Astrocyte (in vitro differentiated cells and primary cell): ENCODE data around the gene SNAI3. TPM values are rescaled to one million over a fixed set of nuclear protein-coding genes. Genes with fewer than 3 reads are reported as not detected.

Source experiments
- DNase-seq: peaks from one replicate; pipeline ENCODE4 v3.0.0-alpha.2; 2010; ENCODE audit warnings: low read depth
- FAIRE-seq: peaks from 2 replicates; lab custom pipeline; 2011; peaks lifted over from hg19 to GRCh38; lab: Jason Lieb, UNC
- H2AFZ ChIP-seq: 2 replicates; pipeline ENCODE4 v1.6.0; 2012; ENCODE audit warnings: low read depth, low read length, inconsistent platforms
- H3K27ac ChIP-seq: 2 replicates; pipeline ENCODE4 v1.5.1; 2011; ENCODE audit warnings: low read depth, low read length, inconsistent platforms
- H3K27me3 ChIP-seq: 2 replicates; pipeline ENCODE4 v1.6.0; 2011; ENCODE audit warnings: low read length, inconsistent platforms; ENCODE audit not compliant: insufficient read depth
- H3K36me3 ChIP-seq: 2 replicates; pipeline ENCODE4 v1.5.1; 2011; ENCODE audit warnings: low read length, inconsistent platforms; ENCODE audit not compliant: insufficient read depth
- H3K4me1 ChIP-seq: 2 replicates; pipeline ENCODE4 v1.5.1; 2011; ENCODE audit warnings: low read length, inconsistent platforms; ENCODE audit not compliant: insufficient read depth
- H3K4me2 ChIP-seq: 2 replicates; pipeline ENCODE4 v1.6.0; 2012; ENCODE audit warnings: low read length, inconsistent platforms
- H3K4me3 ChIP-seq: 2 replicates; pipeline ENCODE4 v1.5.1; 2011; ENCODE audit warnings: low read depth, mild to moderate bottlenecking, low read length, inconsistent platforms; ENCODE audit not compliant: insufficient read depth
- H3K79me2 ChIP-seq: 2 replicates; pipeline ENCODE4 v1.6.0; 2012; ENCODE audit warnings: mild to moderate bottlenecking, low read length, inconsistent platforms; ENCODE audit not compliant: insufficient read depth
- H3K9ac ChIP-seq: 2 replicates; pipeline ENCODE4 v1.6.0; 2012; ENCODE audit warnings: mild to moderate bottlenecking, low read length, inconsistent platforms
- H3K9me3 ChIP-seq: 2 replicates; pipeline ENCODE4 v1.5.1; 2012; ENCODE audit warnings: low read depth, mild to moderate bottlenecking, low read length, inconsistent platforms; ENCODE audit not compliant: insufficient read depth
- H4K20me1 ChIP-seq: 2 replicates; pipeline ENCODE4 v1.6.0; 2012; ENCODE audit warnings: low read length, inconsistent platforms; ENCODE audit not compliant: insufficient read depth
- H3K27ac Mint-ChIP-seq: one replicate; pipeline ENCODE4 v1.8.0; 2021; ENCODE audit warnings: mild to moderate bottlenecking, mixed read lengths; ENCODE audit not compliant: unreplicated experiment
- H3K27me3 Mint-ChIP-seq: one replicate; pipeline ENCODE4 v1.8.0; 2021; ENCODE audit warnings: low read depth, mixed read lengths; ENCODE audit not compliant: unreplicated experiment
- H3K36me3 Mint-ChIP-seq: one replicate; pipeline ENCODE4 v1.8.0; 2021; ENCODE audit warnings: low read depth, mixed read lengths; ENCODE audit not compliant: unreplicated experiment
- H3K4me1 Mint-ChIP-seq: one replicate; pipeline ENCODE4 v1.8.0; 2021; ENCODE audit warnings: low read depth, mixed read lengths; ENCODE audit not compliant: unreplicated experiment
- H3K4me3 Mint-ChIP-seq: one replicate; pipeline ENCODE4 v1.8.0; 2021; ENCODE audit warnings: mild to moderate bottlenecking, moderate library complexity, mixed read lengths; ENCODE audit not compliant: unreplicated experiment
- H3K9me3 Mint-ChIP-seq: one replicate; pipeline ENCODE4 v1.8.0; 2021; ENCODE audit warnings: mild to moderate bottlenecking, mixed read lengths; ENCODE audit not compliant: unreplicated experiment
- EZH2 ChIP-seq: IDR thresholded peaks from 2 replicates; pipeline ENCODE4 v1.6.1; 2012; ENCODE audit warnings: mild to moderate bottlenecking, low read length, inconsistent platforms; ENCODE audit not compliant: insufficient read depth
- total RNA-seq: library from RNA; stranded (reverse); gene quantifications from 2 replicates; pipeline ENCODE4 v1.2.1, GENCODE V29; 2021
- TF ChIP-seq, protein P1 (sequence below): IDR thresholded peaks from 2 replicates; pipeline ENCODE4 v1.5.1; 2011; ENCODE audit warnings: low read depth, mild to moderate bottlenecking, inconsistent platforms, low read length, moderate library complexity; ENCODE audit not compliant: insufficient read depth

Gene SNAI3
- total RNA-seq, 1 donor from 2014 or later: 0.48 TPM

DNA sequence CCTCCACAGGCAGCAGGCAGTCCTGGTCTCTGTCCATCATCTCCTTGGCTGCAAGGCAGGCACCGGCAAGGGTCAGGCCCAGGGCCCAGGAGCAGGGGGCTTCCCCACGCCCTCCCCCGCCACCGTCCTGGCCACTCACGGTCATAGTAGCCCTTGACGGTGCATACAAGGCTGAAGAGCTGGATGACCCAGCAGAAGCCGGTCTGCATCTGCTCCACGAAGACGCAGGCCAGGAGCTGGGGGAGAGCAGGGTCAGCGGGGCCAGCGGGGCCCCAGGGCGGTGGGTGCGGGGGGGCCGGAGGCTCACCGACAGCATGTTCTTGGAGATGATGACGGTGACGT is 40.1 kb upstream of the SNAI3 start:
- Mint-ChIP-seq H3K4me3 (no peak overlapping the region), H3K9me3 (no peaks in the 10 kb centered on the region), H3K27ac (no peak overlapping the region), H3K4me1 (peaks cover 8% of the 10 kb centered on the region), H3K36me3 (peaks cover 5% of the 10 kb centered on the region), H3K27me3 (no peaks in the 10 kb centered on the region)
- H2AFZ ChIP-seq: no peak overlapping the region
- H4K20me1 ChIP-seq: peaks cover 21% of the 10 kb centered on the region
- FAIRE-seq: no peak
- H3K4me3 ChIP-seq: no peak overlapping the region
- no peaks in the 10 kb centered on the region for H3K27me3 ChIP-seq
- no peak for DNase-seq
- no peak overlapping the region for H3K27ac ChIP-seq
- peaks cover 4% of the 10 kb centered on the region for H3K79me2 ChIP-seq
- H3K4me2 ChIP-seq: no peak overlapping the region
- peaks cover 8% of the 10 kb centered on the region for H3K4me1 ChIP-seq
- H3K36me3 ChIP-seq: peaks cover 8% of the 10 kb centered on the region
- no peak for TF ChIP-seq EZH2
- TF ChIP-seq, protein P1, sequence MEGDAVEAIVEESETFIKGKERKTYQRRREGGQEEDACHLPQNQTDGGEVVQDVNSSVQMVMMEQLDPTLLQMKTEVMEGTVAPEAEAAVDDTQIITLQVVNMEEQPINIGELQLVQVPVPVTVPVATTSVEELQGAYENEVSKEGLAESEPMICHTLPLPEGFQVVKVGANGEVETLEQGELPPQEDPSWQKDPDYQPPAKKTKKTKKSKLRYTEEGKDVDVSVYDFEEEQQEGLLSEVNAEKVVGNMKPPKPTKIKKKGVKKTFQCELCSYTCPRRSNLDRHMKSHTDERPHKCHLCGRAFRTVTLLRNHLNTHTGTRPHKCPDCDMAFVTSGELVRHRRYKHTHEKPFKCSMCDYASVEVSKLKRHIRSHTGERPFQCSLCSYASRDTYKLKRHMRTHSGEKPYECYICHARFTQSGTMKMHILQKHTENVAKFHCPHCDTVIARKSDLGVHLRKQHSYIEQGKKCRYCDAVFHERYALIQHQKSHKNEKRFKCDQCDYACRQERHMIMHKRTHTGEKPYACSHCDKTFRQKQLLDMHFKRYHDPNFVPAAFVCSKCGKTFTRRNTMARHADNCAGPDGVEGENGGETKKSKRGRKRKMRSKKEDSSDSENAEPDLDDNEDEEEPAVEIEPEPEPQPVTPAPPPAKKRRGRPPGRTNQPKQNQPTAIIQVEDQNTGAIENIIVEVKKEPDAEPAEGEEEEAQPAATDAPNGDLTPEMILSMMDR: no peak
- no peaks in the 10 kb centered on the region for H3K9me3 ChIP-seq
- H3K9ac ChIP-seq: no peak overlapping the region

GRCh38 chr16:88725609-88726407 is 39.5 kb upstream of the SNAI3 start:
- Histone ChIP-seq H3K9me3 (no peaks in the 10 kb centered on the region), H4K20me1 (peaks cover 16% of the 10 kb centered on the region), H3K79me2 (peaks cover 4% of the 10 kb centered on the region), H3K4me2 (no peak overlapping the region), H3K27me3 (no peaks in the 10 kb centered on the region), H3K9ac (no peak overlapping the region), H3K36me3 (peaks cover 8% of the 10 kb centered on the region), H3K4me3 (no peak overlapping the region), H3K4me1 (peaks cover 3% of the 10 kb centered on the region), H3K27ac (no peak overlapping the region), H2AFZ (no peak overlapping the region)
- FAIRE-seq (no peak), DNase-seq (no peak)
- TF ChIP-seq, protein P1: no peak
- no peak for TF ChIP-seq EZH2
- no peaks in the 10 kb centered on the region for H3K27me3 Mint-ChIP-seq
- no peak overlapping the region for H3K27ac Mint-ChIP-seq
- H3K4me3 Mint-ChIP-seq: no peak overlapping the region
- H3K36me3 Mint-ChIP-seq: peaks cover 3% of the 10 kb centered on the region
- H3K4me1 Mint-ChIP-seq: peaks cover 3% of the 10 kb centered on the region
- H3K9me3 Mint-ChIP-seq: no peaks in the 10 kb centered on the region

- H3K27ac Mint-ChIP-seq: peak overlapping the region; percentile 47
- peaks cover 10% of the 10 kb centered on the region for H4K20me1 ChIP-seq
- peaks cover 8% of the 10 kb centered on the region for H3K36me3 ChIP-seq
- no peak overlapping the region for H3K4me3 ChIP-seq
- H3K9me3 Mint-ChIP-seq: no peaks in the 10 kb centered on the region
- TF ChIP-seq, protein P1: no peak
- FAIRE-seq (no peak), DNase-seq (no peak)
- H3K36me3 Mint-ChIP-seq: peaks cover 5% of the 10 kb centered on the region
- peaks cover 4% of the 10 kb centered on the region for H3K79me2 ChIP-seq
- H3K9me3 ChIP-seq: no peaks in the 10 kb centered on the region
- H3K4me1 ChIP-seq: no peaks in the 10 kb centered on the region
- no peaks in the 10 kb centered on the region for H3K27me3 ChIP-seq
- H3K4me3 Mint-ChIP-seq: no peak overlapping the region
- H3K27ac ChIP-seq: no peak overlapping the region
- peaks cover 1% of the 10 kb centered on the region for H3K4me1 Mint-ChIP-seq
- no peak overlapping the region for H3K4me2 ChIP-seq
- H2AFZ ChIP-seq: no peak overlapping the region
- no peak overlapping the region for H3K9ac ChIP-seq
- no peaks in the 10 kb centered on the region for H3K27me3 Mint-ChIP-seq
These were observed 38.7 kb upstream of the SNAI3 start for GRCh38 chr16:88724855-88725555.
